Prostate gland (tissue), 2 donors: ENCODE data around the gene TTC1. TPM values are rescaled to one million over a fixed set of nuclear protein-coding genes. Genes with fewer than 3 reads are reported as not detected.

Experiments used
- DNase-seq: peaks from one replicate; pipeline ENCODE4 v3.0.0-alpha.2; 2019; ENCODE audit warnings: low spot score
- H3K27ac ChIP-seq, 2 donors: fragments of 200-600 bp; sonication (generic); 2 replicates each; pipeline ENCODE4 v1.5.1; 2017 to 2019
- H3K27me3 ChIP-seq: fragments of 200-600 bp; sonication (generic); replicated peaks from 2 replicates; pipeline ENCODE4 v1.5.1; 2019; ENCODE audit not compliant: insufficient read depth
- H3K36me3 ChIP-seq, 2 donors: fragments of 200-600 bp; sonication (generic); 1 replicate in 1 of 2; 2 replicates in 1 of 2; pipeline versions ENCODE4 v1.5.1 to v1.8.1; 2017 to 2019
- H3K4me1 ChIP-seq: fragments of 200-600 bp; sonication (generic); replicated peaks from 2 replicates; pipeline ENCODE4 v1.5.1; 2019
- H3K4me3 ChIP-seq, 2 donors: fragments of 200-600 bp; sonication (generic); 2 replicates each; pipeline ENCODE4 v1.5.1; 2017 to 2019
- H3K9me3 ChIP-seq: fragments of 200-600 bp; sonication (generic); 2 replicates; pipeline ENCODE4 v1.5.1; 2017
- CTCF ChIP-seq, 4 experiments: fragments of 200-600 bp in 2 of 4; fragments of 450-650 bp in 2 of 4; sonication (generic) in 2 of 4; IDR thresholded peaks; 1 replicate in 3 of 4; 2 replicates in 1 of 4; pipeline ENCODE4 v1.5.1; 2016 to 2019; ENCODE audit warnings: antibody characterized with exemption in 4 of 4, mild to moderate bottlenecking in 2 of 4, moderate library complexity in 2 of 4
- POLR2A ChIP-seq: fragments of 450-650 bp; IDR thresholded peaks from one replicate; pipeline ENCODE4 v1.6.1; 2016; ENCODE audit warnings: antibody characterized with exemption, mild to moderate bottlenecking
- POLR2AphosphoS5 ChIP-seq: sonication (generic); formaldehyde crosslinking; IDR thresholded peaks from one replicate; pipeline ENCODE4 v1.6.1; 2017; ENCODE audit warnings: antibody characterized with exemption
- WGBS: methylation state at CpG from one replicate; pipeline ENCODE4 v1.1.5; 2018; 5-methylcytosine and 5-hydroxymethylcytosine counted together
- intact Hi-C: fragments of 100-400 bp; cut with DNase I; formaldehyde crosslinking; loops from one replicate; pipeline ENCODE4 v1.14.2; 2022
- total RNA-seq, 2 donors: library from RNA; depleted of rRNA; stranded (reverse); fragments of >200 nt; gene quantifications; one replicate each; pipeline ENCODE4 v1.1.0, GENCODE V29; 2016

Gene TTC1
- total RNA-seq, 2 donors from 2014 or later, result 30.6 to 34.2 TPM

DNA sequence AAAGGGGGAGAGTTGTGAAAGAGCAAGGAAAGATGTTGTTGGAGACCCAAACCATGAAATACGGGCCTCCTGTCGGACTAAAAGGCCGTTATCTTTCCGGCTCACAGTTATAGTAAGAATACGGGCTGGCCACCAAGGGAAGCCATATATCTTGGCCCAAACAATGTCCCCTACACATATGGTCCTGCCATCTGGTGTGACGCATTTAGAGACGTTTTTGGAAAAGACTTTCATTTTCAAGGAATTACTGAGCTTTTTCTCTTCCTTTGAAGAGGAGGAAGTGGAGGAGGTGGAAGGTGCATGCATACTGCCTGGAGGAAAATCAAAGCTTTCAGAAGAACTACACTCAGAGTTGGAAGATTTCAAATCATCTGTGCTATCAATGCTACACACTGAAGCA, 83.6 kb downstream of the TTC1 start:
- Histone ChIP-seq H3K36me3 (no peaks in the 10 kb centered on the region), H3K27me3 (no peaks in the 10 kb centered on the region), H3K4me3 (no peak overlapping the region), H3K9me3 (no peaks in the 10 kb centered on the region), H3K4me1 (no peaks in the 10 kb centered on the region), H3K27ac (no peak overlapping the region)
- DNase-seq, result no peak
- intact Hi-C loops, result no loop called here
- WGBS, result 86% methylated on average over 7 of the region's 7 CpGs
- TF ChIP-seq POLR2AphosphoS5 (no peak), POLR2A (no peak), CTCF (IDR thresholded peaks at IDR 0.05) (no peak)

- H3K4me1 ChIP-seq, result no peaks in the 10 kb centered on the region
- DNase-seq, result no peak
- 94% methylated on average over 11 of the region's 11 CpGs for WGBS
- no peak overlapping the region for H3K27ac ChIP-seq
- TF ChIP-seq CTCF (IDR thresholded peaks at IDR 0.05) (no peak), POLR2A (no peak), POLR2AphosphoS5 (no peak)
- no peaks in the 10 kb centered on the region for H3K27me3 ChIP-seq
- no peaks in the 10 kb centered on the region for H3K9me3 ChIP-seq
- intact Hi-C loops, result no loop called here
- H3K4me3 ChIP-seq, result no peak overlapping the region
- no peaks in the 10 kb centered on the region for H3K36me3 ChIP-seq
These were observed 84.2 kb downstream of the TTC1 start for GRCh38 chr5:160092960-160093707.

GRCh38 chr5:160096178-160096577, 87.2 kb downstream of the TTC1 start:
- intact Hi-C loops, result no loop called here
- no peaks in the 10 kb centered on the region for H3K27me3 ChIP-seq
- no peak for DNase-seq
- TF ChIP-seq CTCF (IDR thresholded peaks at IDR 0.05) (no peak), POLR2AphosphoS5 (no peak), POLR2A (no peak)
- no peaks in the 10 kb centered on the region for H3K9me3 ChIP-seq
- no peaks in the 10 kb centered on the region for H3K4me1 ChIP-seq
- WGBS, result 99% methylated on average over 2 of the region's 2 CpGs
- no peak overlapping the region for H3K4me3 ChIP-seq
- no peak overlapping the region for H3K27ac ChIP-seq
- no peaks in the 10 kb centered on the region for H3K36me3 ChIP-seq

DNA sequence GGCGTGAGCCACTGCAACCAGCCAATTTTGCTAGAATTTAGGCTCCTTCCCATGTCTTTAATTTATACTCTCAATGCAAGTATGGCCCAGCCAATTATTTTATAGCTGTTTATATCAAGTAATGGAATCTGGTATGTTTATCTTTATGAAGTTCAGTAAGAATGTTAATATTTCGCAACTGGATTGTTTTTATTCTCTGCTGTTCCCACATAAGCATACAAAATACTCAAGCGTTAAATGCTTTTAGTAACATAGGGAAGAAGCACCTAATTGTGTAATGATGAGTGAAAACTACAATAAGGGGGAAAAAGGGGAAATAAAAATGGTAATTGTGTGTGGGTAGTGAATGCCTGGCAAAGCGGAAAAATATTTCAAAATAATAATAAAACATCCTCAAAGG, 89.1 kb downstream of the TTC1 start:
- Histone ChIP-seq H3K9me3 (no peaks in the 10 kb centered on the region), H3K4me1 (no peaks in the 10 kb centered on the region), H3K27me3 (no peaks in the 10 kb centered on the region), H3K36me3 (no peaks in the 10 kb centered on the region), H3K27ac (no peak overlapping the region), H3K4me3 (no peak overlapping the region)
- no peak for TF ChIP-seq CTCF (IDR thresholded peaks at IDR 0.05)
- no peak for TF ChIP-seq POLR2A
- no peak for TF ChIP-seq POLR2AphosphoS5
- intact Hi-C loops, result no loop called here
- no peak for DNase-seq
- 64% methylated on average over 4 of the region's 4 CpGs for WGBS

GRCh38 chr5:160105686-160106360, 96.9 kb downstream of the TTC1 start:
- WGBS, result 72% methylated on average over 4 of the region's 4 CpGs

More at GRCh38 chr5:160105686-160106360, 96.9 kb downstream of the TTC1 start:
- intact Hi-C loops, result no loop called here
- Histone ChIP-seq H3K4me1 (no peaks in the 10 kb centered on the region), H3K36me3 (no peaks in the 10 kb centered on the region), H3K27ac (no peak overlapping the region), H3K4me3 (no peak overlapping the region), H3K27me3 (no peaks in the 10 kb centered on the region), H3K9me3 (no peaks in the 10 kb centered on the region)
- no peak for TF ChIP-seq POLR2AphosphoS5
- no peak for TF ChIP-seq CTCF (IDR thresholded peaks at IDR 0.05)
- TF ChIP-seq POLR2A, result no peak
- DNase-seq, result no peak
